Measurements from ENCODE around the gene FSTL4. TPM values are rescaled to one million over a fixed set of nuclear protein-coding genes. Genes with fewer than 3 reads are reported as not detected.

FSTL4 gene
- total RNA-seq, 1 donor from 2014 or later, result 11.3 TPM

DNA sequence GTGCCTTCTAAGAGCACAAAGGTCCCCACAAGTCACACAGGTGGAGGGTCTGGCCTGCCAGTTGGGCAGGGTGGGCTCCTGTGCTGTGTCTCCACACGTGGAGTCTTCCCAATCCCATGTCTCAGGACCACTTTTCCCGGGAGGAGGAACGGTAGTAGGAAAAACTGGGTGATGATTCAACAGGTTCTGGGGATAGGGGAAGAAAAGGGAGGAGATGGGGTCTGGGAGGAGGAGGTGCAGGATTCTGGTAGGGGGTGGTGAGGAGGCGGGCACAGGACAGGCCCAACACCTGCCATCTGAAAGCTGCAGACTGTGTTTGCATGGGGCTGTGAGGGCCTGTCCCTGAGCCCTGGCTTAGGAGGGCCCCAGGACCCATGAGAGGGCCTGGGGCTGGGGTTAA, 345.4 kb downstream of the FSTL4 start:
- no peaks in the 10 kb centered on the region for H3K27me3 Mint-ChIP-seq

DNA sequence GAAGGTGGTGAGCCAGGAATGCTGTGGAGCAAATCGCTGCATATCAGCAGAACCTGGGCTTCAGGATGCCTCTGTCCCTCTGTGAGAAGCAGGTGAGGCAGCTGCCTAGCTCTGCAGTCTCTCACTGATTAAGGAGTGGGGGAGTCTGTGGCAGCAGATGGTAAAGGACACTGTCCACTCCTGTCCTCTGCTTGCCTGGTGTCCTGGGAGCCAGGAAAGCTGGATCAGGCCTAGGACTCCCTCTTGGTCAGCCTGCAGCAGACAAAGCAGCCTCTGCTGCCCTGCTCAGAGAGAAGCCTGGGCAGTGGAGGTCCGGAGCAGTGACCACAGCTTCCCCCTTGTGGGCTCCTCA, 345.8 kb downstream of the FSTL4 start:
- DNase-seq (ENCODE audit: extremely low spot score, unreplicated experiment), result no peak
- H3K36me3 Mint-ChIP-seq, result peaks cover 6% of the 10 kb centered on the region
- no peaks in the 10 kb centered on the region for H3K9me3 Mint-ChIP-seq
- no peak overlapping the region for H3K4me3 Mint-ChIP-seq
- H3K4me1 Mint-ChIP-seq (ENCODE audit: unreplicated experiment), result peaks cover 19% of the 10 kb centered on the region
- H3K27me3 Mint-ChIP-seq, result no peaks in the 10 kb centered on the region
- H3K27ac Mint-ChIP-seq, result no peak overlapping the region
- TF ChIP-seq, protein P1, sequence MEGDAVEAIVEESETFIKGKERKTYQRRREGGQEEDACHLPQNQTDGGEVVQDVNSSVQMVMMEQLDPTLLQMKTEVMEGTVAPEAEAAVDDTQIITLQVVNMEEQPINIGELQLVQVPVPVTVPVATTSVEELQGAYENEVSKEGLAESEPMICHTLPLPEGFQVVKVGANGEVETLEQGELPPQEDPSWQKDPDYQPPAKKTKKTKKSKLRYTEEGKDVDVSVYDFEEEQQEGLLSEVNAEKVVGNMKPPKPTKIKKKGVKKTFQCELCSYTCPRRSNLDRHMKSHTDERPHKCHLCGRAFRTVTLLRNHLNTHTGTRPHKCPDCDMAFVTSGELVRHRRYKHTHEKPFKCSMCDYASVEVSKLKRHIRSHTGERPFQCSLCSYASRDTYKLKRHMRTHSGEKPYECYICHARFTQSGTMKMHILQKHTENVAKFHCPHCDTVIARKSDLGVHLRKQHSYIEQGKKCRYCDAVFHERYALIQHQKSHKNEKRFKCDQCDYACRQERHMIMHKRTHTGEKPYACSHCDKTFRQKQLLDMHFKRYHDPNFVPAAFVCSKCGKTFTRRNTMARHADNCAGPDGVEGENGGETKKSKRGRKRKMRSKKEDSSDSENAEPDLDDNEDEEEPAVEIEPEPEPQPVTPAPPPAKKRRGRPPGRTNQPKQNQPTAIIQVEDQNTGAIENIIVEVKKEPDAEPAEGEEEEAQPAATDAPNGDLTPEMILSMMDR (conservative IDR thresholded peaks at IDR 0.05), result no peak

More for the DNA sequence above, 345.4 kb downstream of the FSTL4 start:
- H3K9me3 Mint-ChIP-seq, result no peaks in the 10 kb centered on the region
- peaks cover 23% of the 10 kb centered on the region for H3K4me1 Mint-ChIP-seq (ENCODE audit: unreplicated experiment)
- no peak overlapping the region for H3K27ac Mint-ChIP-seq
- H3K36me3 Mint-ChIP-seq, result peaks cover 5% of the 10 kb centered on the region
- H3K4me3 Mint-ChIP-seq, result no peak overlapping the region
- TF ChIP-seq, protein P1 (conservative IDR thresholded peaks at IDR 0.05), result no peak
- DNase-seq (ENCODE audit: extremely low spot score, unreplicated experiment), result no peak

DNA sequence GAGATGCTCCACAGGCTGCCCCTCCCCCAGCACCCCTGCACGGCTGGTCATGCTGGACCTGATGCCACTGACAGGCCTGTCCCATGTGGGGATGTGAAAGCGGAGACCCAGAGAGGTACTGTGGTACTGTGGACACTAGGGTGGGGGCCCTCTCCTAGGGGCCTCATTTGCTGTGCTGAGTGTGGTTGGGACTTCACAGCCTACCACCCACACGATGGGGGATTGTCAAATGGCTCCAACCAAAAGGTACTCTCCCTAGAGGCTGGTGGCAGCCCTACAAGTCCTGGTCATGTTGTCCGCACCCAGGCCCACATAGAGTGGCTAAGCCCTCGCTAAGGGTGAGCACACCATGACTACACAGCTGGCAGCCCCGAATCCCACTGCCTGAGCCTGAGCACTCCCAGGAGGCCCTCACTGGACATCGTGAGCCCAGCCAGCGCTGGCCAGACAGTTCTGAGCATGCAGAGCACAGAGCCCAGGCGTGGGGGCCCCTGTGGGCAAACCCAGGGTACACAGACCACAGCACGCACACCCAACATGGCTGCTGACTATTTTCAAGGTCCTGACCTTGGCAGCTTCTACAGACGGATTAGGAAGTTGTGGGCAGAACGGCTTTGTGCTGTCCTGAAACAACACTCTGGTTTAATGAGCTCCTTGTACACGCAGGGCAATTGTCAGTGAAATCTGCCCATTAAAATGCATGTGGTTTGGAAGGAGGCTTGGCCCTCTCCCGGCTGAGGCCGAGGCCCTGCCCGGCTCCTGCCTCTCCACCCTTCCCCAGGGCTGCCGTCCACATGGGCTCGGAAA, 346.4 kb downstream of the FSTL4 start:
- Mint-ChIP-seq H3K4me3 (no peak overlapping the region), H3K36me3 (peaks cover 6% of the 10 kb centered on the region), H3K9me3 (no peaks in the 10 kb centered on the region), H3K27ac (no peak overlapping the region), H3K4me1 (ENCODE audit: unreplicated experiment) (peaks cover 15% of the 10 kb centered on the region), H3K27me3 (no peaks in the 10 kb centered on the region)
- no peak for DNase-seq (ENCODE audit: extremely low spot score, unreplicated experiment)
- TF ChIP-seq, protein P1 (conservative IDR thresholded peaks at IDR 0.05), result no peak

DNA sequence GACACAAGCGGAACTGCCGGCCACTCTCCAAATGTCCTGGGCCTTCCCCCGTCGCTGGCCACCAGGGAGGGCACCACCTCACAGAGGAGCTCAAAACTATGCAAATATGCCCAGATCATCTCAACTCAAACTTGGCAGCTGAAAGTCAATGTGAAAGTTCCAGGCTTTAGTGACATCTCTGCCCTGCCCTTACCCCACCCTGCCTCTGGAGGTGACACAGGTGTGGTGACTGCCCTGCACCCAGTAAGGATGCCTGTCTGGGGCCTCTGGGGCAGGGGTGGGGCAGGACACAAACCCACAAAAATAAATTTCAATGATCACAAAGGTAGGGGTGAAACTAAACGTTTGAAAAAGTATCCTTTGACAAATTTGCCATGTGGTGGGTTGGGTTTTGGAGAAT, 347.1 kb downstream of the FSTL4 start:
- peaks cover 6% of the 10 kb centered on the region for H3K36me3 Mint-ChIP-seq
- no peak overlapping the region for H3K4me3 Mint-ChIP-seq
- peaks cover 17% of the 10 kb centered on the region for H3K4me1 Mint-ChIP-seq (ENCODE audit: unreplicated experiment)
- no peaks in the 10 kb centered on the region for H3K27me3 Mint-ChIP-seq
- DNase-seq (ENCODE audit: extremely low spot score, unreplicated experiment), result no peak
- no peaks in the 10 kb centered on the region for H3K9me3 Mint-ChIP-seq
- TF ChIP-seq, protein P1 (conservative IDR thresholded peaks at IDR 0.05), result no peak
- no peak overlapping the region for H3K27ac Mint-ChIP-seq

DNA sequence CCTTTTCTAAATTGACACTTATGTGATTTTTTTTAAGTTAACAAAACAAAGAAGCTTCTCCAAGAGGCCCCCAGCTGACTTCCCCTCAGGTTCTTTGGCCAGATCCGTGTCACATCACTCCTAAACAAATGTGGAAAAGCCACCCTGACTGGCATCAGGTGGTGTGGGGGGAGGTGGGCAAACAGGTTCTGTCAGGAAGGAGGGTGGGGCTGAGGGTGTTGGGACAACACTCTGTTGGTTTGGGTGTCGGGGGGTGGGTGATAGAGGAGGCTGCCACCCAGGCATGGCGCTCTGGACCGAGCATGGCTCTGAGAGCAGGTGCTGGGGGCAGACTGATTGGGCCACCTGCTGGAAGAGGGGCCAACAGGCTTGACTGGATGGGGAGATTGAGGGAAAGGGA, 349.7 kb downstream of the FSTL4 start:
- Mint-ChIP-seq H3K4me1 (ENCODE audit: unreplicated experiment) (peaks cover 28% of the 10 kb centered on the region), H3K27me3 (no peaks in the 10 kb centered on the region), H3K36me3 (peaks cover 6% of the 10 kb centered on the region), H3K4me3 (peak overlapping the region; percentile 11), H3K27ac (peak overlapping the region; percentile 20), H3K9me3 (no peaks in the 10 kb centered on the region)
- TF ChIP-seq, protein P1 (conservative IDR thresholded peaks at IDR 0.05), result no peak
- DNase-seq (ENCODE audit: extremely low spot score, unreplicated experiment), result no peak

Measured in type B pancreatic cell (in vitro differentiated cells).